Measurements from ENCODE around the gene CXCL13.

GRCh38 chr4:77634132-77634785 lies 28.6 kb downstream of the CXCL13 start:
- no peak for TF ChIP-seq CTCF (IDR thresholded peaks at IDR 0.05)
- TF ChIP-seq POLR2A (IDR thresholded peaks at IDR 0.05) = no peak

Measured in body of pancreas (tissue), 4 donors.